ENCODE data around the gene BOD1.

Gene BOD1

DNA sequence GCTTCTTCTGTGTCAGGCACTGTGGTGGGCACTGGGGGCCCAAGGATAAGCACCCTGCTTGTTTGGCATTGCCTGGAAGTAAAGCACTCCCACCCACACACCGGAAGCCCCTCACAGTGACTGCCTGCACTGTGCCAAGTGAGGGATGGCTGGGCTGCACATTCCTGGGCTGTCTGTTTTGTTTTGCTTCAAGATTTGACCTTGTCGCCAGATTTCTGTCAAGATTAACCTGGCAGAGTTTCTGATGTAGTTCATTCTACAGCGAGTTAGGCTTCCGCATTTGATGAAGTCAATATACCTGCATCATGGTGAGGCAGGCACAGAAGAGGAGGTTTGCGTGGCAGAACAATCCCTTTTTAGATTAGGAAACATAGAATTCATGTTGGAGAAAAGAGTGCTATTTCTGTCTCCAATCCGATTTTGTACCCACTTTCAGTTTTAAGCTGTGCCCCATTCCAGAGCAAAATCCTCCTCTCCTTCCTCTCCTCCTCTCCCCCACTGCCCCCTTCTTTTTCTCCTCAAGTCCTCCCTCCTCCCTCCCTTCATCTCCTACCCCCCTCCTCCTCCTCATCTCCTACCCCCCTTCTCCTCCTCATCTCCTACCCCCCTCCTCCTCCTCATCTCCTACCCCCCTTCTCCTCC lies 14.4 kb upstream of the BOD1 start:
- no peak for TF ChIP-seq GATA3 (IDR thresholded peaks at IDR 0.05; ENCODE audit: low read depth, low read length)
- TF ChIP-seq GATA2 (IDR thresholded peaks at IDR 0.05; ENCODE audit: low read depth, low read length): peak; percentile 67

DNA sequence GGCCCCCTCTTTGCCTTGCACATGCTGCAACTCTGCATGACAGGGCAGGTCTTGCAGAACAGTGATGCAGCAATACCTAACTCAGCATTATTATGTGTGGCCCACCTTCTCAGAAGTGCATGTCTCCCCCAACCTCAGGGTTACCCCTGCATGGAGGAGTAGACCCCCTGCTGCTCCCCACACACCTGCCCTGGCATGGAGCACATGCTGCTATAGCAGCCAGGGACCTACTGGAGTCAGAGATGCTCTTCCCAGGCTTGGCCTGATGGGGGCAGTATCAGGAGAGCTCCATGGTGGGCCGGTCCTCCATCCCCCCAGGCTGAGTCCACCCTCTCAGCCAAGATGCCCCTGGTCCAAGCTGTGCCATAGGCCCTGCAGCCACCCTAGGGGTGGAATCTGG lies 13.2 kb upstream of the BOD1 start:
- TF ChIP-seq GATA3 (IDR thresholded peaks at IDR 0.05; ENCODE audit: low read depth, low read length): no peak
- TF ChIP-seq GATA2 (IDR thresholded peaks at IDR 0.05; ENCODE audit: low read depth, low read length): no peak

- TF ChIP-seq GATA3 (IDR thresholded peaks at IDR 0.05; ENCODE audit: low read depth, low read length): no peak
- TF ChIP-seq GATA2 (IDR thresholded peaks at IDR 0.05; ENCODE audit: low read depth, low read length): no peak
Measured at GRCh38 chr5:173628501-173628900, 12.1 kb upstream of the BOD1 start.

- TF ChIP-seq GATA3 (IDR thresholded peaks at IDR 0.05; ENCODE audit: low read depth, low read length) (no peak), GATA2 (IDR thresholded peaks at IDR 0.05; ENCODE audit: low read depth, low read length) (no peak)
Measured at GRCh38 chr5:173627860-173628392, 11.5 kb upstream of the BOD1 start.

DNA sequence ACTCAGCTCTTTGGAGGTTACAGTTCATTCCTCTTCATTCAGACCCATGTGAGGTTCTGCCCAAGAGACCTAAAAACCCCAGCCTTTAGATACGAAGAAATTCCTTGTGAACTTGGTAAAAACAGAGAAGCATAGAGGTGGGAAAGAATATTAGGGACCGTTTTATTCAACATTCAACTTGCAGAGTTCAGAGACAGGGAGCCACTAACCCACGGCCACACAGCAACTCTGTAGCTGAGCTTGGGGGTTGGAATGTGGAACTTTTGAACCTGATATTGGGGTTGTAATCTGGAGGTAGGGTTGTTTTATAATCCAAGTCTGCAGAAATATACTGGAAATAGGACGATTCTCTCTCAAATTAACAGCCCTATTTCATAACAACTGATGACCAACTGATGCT lies 10.8 kb upstream of the BOD1 start:
- TF ChIP-seq GATA2 (IDR thresholded peaks at IDR 0.05; ENCODE audit: low read depth, low read length) (no peak), GATA3 (IDR thresholded peaks at IDR 0.05; ENCODE audit: low read depth, low read length) (no peak)

GRCh38 chr5:173626505-173626820 lies 10.0 kb upstream of the BOD1 start:
- TF ChIP-seq GATA2 (IDR thresholded peaks at IDR 0.05; ENCODE audit: low read depth, low read length) (no peak), GATA3 (IDR thresholded peaks at IDR 0.05; ENCODE audit: low read depth, low read length) (no peak)

DNA sequence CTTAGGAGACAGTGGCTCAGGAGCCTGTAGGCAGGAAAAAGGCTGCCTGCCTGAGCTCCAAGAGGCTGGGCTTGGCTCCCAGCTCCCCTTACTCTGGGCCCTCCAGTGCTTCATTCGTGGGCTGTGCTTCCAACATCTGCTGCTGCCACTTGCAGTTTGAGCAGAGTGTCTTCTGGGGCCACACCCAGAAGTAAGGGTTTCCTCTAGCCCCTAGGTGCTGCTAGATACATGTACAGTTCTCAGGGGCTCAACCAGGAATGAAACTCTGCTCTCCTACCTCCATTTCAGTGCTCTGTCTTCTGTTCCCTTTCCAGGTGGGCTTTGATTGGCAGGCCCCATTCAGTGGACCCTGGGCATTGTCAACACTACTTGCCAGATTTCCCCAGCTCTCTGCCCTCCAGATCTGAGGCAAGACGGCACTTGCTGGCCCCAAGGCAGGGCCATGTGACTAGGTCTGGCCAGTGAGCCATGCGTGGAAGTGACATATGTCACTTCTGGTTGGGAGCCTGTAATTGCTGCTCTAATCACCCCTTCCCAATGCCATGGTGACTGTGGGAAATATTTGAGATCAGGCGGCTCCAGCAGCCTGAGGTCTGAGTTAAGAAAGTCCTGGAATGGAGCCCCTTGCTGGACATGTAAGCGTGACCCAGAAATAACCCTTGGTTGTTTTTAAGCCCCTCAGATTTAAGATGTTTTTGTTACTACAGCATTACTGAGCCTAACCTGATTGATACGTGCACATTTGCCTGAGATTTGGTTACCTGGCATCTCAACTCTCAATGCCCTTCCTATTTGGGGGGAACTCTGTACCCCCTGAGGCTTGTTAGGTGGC lies 9.4 kb upstream of the BOD1 start:
- TF ChIP-seq GATA3 (IDR thresholded peaks at IDR 0.05; ENCODE audit: low read depth, low read length) (no peak), GATA2 (IDR thresholded peaks at IDR 0.05; ENCODE audit: low read depth, low read length) (no peak)

- TF ChIP-seq GATA3 (IDR thresholded peaks at IDR 0.05; ENCODE audit: low read depth, low read length): no peak
- no peak for TF ChIP-seq GATA2 (IDR thresholded peaks at IDR 0.05; ENCODE audit: low read depth, low read length)
Measured at GRCh38 chr5:173625261-173625660, 8.8 kb upstream of the BOD1 start.

DNA sequence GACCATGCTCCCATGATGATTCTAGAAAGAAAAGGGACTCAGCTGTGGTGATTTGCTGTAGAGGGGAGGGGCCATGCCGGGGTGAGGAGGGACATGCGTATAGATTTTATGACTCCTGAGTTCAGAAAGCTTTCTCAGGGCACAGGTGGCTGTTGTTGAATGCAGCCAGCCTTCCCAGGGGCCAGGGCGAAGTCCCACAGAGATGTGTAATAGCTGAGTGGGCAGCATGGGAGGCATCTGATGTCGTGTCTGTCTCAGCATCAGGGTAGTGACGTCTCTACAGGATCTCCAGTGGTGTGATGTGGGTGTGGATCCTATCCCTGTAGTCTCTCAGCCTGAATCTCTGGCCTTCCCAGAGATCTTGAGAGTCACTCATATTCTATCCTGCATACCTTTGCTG lies 7.8 kb upstream of the BOD1 start:
- no peak for TF ChIP-seq GATA2 (IDR thresholded peaks at IDR 0.05; ENCODE audit: low read depth, low read length)
- no peak for TF ChIP-seq GATA3 (IDR thresholded peaks at IDR 0.05; ENCODE audit: low read depth, low read length)

DNA sequence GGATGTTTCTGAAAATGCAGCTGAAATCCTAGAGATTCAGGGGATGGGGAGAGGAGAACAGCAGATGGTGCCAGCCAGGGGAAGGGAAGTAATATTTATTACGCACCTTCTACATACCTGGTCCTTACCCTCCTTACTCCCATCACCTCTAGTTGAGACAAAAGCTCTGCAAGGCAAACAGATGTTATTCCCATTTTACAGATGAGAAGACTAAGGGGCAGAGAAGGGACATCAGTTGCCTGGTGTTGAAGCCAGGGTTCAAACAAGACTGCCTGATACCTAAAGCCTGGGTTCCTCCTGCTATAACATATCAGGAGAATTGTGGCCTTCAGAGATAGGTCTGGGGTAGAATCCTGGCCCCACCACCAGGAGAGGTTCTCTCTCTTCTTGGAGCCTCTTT lies 7.3 kb upstream of the BOD1 start:
- TF ChIP-seq GATA2 (IDR thresholded peaks at IDR 0.05; ENCODE audit: low read depth, low read length): no peak
- TF ChIP-seq GATA3 (IDR thresholded peaks at IDR 0.05; ENCODE audit: low read depth, low read length): no peak

GRCh38 chr5:173623296-173623771 lies 6.9 kb upstream of the BOD1 start:
- TF ChIP-seq GATA2 (IDR thresholded peaks at IDR 0.05; ENCODE audit: low read depth, low read length) (no peak), GATA3 (IDR thresholded peaks at IDR 0.05; ENCODE audit: low read depth, low read length) (no peak)

DNA sequence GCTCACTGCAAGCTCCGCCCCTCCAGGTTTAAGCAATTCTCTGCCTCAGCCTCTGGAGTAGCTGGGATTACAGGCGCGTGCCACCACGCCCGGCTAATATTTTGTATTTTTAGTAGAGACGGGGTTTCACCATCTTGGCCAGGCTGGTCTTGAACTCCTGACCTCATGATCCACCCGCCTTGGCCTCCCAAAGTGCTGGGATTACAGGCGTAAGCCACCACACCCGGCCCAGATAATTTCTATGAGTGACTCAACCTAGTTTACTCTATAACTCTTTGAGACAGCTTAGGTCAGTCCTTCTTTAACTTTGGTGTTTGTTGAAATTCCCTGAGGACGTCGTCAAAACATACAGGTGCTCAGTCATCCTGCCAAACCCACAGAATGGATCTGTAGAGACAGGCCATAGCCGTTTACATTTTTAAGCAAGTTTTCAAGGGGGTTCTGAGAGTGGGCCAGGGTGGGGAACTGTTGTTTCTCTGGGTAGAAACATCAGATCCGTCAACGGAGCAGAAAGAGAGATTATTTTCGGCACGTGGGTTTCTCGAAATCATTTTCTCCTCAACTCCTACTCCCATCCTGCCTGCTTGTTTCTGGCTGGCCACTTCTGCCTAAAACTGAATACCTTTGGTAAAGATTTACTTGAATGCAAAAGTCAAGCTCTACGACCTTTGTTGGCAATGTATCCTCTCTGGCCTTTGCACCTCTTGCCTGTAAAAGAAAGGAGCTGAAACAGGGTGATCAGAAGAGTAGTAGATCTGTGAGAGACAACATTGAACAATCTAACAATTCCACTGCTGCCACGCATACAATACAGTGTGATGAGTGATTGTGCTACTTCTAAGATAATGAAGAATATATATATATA lies 6.0 kb upstream of the BOD1 start:
- TF ChIP-seq GATA3 (IDR thresholded peaks at IDR 0.05; ENCODE audit: low read depth, low read length) (no peak), GATA2 (IDR thresholded peaks at IDR 0.05; ENCODE audit: low read depth, low read length) (no peak)

DNA sequence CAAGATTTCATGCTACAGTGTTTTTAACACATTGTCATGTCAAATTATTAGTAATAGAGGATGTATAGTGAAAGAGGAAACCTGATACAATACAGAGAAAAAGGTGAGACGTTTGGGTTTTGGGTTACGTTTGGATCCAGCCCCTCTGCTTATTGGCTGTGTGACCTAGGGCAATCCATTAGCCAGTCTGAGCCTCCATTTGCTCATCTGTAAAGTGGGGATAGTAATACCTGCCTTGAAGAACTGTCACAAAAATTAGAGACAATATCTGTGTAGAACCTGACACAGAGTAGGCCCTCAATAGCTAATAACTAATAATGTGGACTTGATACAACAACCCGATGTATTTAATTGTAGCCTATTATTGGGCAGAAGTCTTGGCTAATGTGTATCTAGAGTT lies 4.3 kb upstream of the BOD1 start:
- TF ChIP-seq GATA3 (IDR thresholded peaks at IDR 0.05; ENCODE audit: low read depth, low read length) (no peak), GATA2 (IDR thresholded peaks at IDR 0.05; ENCODE audit: low read depth, low read length) (no peak)

DNA sequence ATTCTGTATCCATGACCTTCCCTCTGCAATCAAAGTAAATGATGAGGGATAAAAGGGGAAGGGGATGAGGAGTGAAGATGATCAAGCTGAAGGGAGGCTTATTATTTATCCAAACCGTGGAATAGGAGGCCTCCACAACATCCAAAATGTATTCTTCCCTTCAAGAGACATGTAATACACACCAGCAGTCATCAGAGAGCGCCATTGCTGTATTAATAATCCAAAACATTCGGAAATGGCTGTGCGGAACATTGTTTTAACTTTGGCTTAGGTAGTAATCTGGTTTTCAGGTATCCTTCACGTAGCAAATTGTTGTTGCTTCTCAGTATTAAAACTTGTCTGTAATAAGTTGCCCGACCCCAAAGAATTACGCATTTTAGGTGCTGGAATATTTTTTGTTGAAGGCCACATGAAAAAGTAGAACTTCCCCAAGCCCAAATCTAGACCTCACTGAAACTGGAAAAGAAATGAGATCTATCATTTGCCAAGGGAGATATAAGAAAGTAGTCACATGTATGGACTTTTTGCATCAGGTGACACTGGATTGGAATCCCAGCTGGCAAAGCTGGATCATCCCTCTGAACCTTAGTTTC lies 2.6 kb upstream of the BOD1 start:
- TF ChIP-seq GATA3 (IDR thresholded peaks at IDR 0.05; ENCODE audit: low read depth, low read length): no peak
- no peak for TF ChIP-seq GATA2 (IDR thresholded peaks at IDR 0.05; ENCODE audit: low read depth, low read length)
